HG03025 (cell line): Measurements from ENCODE around the gene POLA1.
"Not testable (repeated sequence)": the region's sequence is repeated elsewhere in the genome, so short reads cannot be mapped to it uniquely, and the experiment has no call there.

Experiments
- ATAC-seq: cut with Tn5 transposase; IDR thresholded peaks from one replicate; pipeline ENCODE4 v1.9.1; 2021; ENCODE audit warnings: mild to moderate bottlenecking, moderate library complexity; ENCODE audit not compliant: unreplicated experiment, low FRiP score

Gene POLA1, protein sequence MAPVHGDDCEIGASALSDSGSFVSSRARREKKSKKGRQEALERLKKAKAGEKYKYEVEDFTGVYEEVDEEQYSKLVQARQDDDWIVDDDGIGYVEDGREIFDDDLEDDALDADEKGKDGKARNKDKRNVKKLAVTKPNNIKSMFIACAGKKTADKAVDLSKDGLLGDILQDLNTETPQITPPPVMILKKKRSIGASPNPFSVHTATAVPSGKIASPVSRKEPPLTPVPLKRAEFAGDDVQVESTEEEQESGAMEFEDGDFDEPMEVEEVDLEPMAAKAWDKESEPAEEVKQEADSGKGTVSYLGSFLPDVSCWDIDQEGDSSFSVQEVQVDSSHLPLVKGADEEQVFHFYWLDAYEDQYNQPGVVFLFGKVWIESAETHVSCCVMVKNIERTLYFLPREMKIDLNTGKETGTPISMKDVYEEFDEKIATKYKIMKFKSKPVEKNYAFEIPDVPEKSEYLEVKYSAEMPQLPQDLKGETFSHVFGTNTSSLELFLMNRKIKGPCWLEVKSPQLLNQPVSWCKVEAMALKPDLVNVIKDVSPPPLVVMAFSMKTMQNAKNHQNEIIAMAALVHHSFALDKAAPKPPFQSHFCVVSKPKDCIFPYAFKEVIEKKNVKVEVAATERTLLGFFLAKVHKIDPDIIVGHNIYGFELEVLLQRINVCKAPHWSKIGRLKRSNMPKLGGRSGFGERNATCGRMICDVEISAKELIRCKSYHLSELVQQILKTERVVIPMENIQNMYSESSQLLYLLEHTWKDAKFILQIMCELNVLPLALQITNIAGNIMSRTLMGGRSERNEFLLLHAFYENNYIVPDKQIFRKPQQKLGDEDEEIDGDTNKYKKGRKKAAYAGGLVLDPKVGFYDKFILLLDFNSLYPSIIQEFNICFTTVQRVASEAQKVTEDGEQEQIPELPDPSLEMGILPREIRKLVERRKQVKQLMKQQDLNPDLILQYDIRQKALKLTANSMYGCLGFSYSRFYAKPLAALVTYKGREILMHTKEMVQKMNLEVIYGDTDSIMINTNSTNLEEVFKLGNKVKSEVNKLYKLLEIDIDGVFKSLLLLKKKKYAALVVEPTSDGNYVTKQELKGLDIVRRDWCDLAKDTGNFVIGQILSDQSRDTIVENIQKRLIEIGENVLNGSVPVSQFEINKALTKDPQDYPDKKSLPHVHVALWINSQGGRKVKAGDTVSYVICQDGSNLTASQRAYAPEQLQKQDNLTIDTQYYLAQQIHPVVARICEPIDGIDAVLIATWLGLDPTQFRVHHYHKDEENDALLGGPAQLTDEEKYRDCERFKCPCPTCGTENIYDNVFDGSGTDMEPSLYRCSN (N-terminal part only)

DNA sequence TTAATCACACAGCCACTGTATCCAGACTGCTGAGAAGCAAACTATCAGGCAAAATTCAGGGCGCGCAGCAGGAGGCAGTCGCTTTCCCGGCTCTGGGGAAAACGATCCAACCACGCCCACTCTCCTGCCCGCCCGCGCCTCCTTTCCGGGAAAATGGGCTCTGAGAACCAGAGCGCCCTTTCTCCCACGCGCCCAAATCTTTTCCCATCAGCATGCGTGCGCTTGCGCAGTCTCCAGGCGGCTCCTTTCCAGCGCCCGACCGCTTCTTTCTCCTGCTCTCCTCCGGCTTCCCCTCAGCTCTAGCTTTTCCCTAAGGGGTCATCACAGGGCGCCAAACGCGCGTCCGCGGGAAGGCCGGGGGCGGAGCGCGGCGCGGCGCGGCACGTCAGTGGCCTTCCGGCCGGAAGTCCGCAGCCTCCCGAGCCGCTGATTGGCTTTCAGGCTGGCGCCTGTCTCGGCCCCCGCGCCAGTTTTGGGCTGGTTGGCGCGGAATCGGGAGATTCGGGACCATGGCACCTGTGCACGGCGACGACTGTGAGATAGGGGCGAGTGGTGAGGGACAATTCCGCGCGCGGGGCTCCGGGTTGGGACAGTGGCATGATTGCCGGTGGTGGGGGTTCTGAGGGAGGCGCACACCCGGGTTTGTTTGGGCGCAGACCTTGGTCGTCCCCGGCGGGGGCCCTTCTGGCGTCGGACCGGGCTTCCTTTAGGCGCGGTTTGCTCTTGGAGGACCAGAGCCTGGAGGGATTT, at the start of gene POLA1:
Gene POLA1 (plus strand): TSS at position 466 of the 750 bp plus-strand sequence. CDS start 44 bp downstream, at position 510.
- ATAC-seq: peak; percentile 95

DNA sequence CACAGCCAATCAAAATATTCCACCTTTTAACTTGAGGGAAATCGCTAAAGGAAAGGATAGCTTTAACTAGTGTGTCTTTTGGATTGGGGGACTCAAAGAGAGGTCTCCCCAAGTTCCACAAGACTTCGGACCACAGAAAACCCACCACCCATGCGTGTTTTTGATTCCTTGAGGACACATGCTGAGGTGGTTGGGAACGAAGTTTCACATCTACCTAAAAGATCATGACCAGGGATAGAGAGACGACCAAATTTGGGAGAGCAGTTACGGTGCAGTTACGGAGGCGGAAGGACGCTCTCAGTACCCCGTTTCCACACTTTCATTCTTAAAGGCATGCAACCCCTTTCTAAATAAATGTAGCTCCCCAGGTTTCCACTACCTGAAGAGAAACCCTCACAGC, 47.7 kb upstream of the POLA1 start:
- ATAC-seq: no peak

DNA sequence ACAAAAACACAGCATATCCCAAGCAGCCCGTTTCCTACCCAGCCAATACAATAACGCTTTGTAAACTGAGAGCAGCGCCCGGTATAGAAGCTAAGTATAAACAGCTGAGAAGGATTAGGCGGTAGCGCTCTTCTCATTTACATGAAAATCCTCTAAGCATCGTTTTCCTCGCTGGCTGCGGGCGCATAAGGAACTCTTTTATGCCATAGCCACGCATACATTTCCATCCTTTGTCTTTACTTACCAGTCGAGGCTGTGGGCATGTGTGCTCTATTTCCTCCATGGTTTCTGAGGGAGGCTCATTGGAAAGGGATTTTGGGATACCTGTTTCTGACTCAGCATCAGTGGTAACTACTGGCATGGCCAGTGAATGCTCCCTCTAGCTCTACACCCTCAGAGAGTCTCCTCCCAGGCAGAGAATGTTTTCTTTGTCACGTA, 47.0 kb upstream of the POLA1 start:
- ATAC-seq: no peak

DNA sequence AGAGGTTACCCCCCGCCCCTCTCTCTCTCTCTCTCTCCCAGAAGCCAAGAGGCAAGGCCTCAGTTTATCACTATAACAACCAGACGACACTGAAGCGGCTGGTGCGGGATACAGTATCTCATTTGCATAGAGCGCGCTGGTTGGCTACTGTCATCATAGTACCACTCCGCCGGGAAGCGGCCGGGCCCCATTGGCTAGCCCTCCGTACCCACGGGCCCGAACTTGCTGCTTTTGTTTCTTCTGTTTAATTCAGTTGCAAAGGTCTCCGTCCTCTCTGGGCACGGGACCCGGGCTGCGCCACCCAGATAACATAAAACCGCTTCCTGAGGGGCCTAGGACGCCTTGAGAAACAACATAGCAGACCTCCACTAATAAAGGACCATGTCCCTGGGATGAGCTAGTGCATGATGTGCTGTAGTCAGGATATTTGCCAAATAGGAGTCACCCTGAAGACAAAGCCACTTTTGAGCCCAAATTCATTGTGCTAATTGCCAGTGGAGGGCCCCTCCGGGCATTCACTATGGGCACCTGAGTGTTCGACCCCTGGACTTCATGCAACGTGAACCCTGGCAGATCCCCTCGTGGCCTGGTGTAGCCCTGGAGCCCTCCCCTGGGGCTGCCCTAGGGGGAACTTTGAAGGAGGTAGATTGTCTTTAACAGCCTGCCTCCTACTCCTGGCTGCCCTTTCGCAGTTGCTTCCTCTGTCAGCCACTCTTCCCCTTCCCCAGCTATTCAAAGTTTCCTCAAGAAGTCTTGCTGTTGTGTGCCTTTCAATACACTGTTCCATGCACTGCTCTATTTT, 46.3 kb upstream of the POLA1 start, which contains the start of gene PCYT1B:
Gene PCYT1B (minus strand): TSS at position 91 of the 802 bp plus-strand sequence. CDS start 242 bp downstream, outside the sequence.
- ATAC-seq: peak; percentile 81

DNA sequence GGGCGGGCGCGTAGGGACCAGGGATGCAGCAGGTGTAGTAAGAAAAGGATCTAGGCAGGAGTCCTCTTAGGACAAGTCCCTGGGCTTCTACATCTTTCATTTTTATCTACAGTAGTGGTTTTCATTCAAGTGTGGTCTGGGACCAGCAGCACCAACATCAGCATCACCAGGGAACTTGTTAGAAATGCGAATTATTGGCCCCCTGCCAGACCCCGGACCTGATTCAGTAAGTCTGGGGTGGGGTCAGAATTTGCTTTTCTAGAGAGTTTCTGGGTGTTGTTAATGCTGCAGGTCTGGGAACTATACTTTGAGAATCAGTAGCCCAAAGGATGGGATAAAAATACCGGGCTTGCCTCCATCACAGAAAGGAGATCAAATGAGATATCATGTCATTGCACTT, 45.2 kb upstream of the POLA1 start:
- no peak for ATAC-seq

DNA sequence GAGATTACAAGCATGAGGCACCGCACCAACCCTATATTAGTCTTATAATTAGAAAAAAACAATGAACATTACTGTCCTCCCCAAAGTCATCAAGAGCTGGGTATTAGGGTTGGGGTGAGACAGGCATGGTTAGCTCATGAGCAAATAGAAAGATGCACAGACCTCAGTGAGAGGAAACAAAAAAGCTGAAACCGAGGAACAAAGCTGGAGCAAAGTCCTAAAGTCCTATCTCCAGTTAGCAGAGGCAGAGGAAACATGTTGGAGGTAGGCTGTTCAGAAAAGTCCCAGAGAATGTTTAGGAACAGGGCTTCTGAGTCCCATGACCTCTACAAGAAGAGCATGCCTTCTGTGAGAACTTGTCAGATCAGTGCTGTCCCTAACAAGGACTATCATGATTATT, 41.9 kb upstream of the POLA1 start:
- no peak for ATAC-seq

DNA sequence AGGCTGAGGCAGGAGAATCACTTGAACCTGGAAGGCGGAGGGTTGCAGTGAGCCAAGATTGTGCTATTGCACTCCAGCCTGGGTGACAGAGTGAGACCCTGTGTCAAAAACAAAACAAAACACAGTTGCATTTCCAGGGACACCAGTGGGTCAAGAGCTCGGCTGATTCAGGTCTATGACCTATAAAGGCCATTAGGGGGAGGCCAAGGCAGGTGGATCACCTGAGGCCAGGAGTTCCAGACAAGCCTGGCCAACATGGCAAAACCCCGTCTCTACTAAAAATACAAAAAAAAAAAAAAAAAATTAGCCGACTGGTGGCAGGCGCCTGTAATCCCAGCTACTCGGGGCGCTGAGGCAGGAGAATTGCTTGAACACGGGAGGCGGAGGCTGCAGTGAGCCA, 38.0 kb upstream of the POLA1 start:
- not testable (repeated sequence) for ATAC-seq

DNA sequence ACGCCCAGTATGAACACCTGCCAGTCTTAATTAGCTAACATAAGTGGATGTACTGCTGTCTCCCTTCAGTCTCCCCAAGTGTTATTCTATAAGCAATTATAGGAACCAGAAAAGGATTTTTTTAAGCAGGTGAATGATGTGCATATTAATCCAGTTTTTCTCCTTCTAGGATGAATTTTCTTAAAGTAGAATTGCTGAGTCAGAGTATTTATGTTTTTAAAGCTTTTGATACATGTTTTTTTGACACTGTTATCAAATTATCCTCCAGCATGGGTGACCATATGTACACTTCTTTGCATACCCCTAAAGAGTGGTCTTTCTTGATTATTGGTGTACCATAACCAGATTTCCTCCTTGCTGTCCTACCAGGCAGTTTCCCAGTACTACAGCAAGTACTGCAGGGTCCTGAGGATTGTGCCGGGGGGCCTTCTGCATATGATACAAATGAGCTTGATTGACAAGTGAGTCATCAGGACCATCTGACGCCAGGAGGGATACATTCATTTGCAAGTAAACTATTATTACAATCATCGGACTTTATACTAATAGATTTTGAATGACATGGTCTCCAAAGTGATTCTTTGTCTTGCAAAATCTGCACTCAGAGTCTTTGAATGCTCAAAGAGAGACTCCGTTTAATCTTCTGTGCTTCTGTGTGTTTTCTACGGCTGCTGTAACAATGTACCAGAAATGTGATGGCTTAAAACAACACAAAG, 35.9 kb upstream of the POLA1 start:
- ATAC-seq: no peak

DNA sequence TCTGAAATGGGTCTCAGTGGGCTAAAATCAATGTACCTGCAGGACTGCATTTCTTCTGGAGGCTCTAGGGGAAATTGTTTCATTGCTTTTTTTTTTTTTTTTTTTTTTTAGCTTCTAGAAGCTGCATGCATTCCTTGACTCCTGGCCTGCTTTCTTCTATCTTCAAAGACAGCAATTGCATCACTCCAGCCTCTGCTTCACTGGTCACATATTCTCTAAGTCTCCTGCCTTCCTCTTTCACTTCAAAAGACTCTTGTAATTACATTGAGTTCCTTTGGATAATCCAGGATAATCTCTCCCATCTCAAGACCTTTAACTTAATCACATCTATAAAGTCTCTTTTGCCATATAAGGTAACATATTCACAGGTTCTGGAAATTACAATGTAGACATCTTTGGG, 35.3 kb upstream of the POLA1 start:
- no peak for ATAC-seq

DNA sequence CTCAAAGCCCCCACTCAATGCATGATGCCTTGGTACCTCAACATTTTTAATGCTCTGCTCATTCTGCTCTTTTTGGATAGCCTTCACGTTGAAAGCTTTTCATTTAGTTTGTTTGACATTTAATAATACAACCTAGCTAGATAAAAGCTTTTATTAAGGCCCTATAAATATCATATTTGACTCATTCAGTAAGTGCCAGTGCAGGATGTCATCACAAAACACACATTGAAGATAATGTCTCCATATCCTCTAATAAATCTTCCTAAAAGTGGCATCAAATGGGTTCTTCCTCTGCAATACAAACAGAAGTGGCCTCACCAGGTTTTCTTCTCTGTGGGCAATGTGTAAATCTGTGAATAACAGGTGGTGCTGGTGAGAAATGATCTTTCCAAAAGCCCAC, 34.6 kb upstream of the POLA1 start:
- ATAC-seq: no peak

DNA sequence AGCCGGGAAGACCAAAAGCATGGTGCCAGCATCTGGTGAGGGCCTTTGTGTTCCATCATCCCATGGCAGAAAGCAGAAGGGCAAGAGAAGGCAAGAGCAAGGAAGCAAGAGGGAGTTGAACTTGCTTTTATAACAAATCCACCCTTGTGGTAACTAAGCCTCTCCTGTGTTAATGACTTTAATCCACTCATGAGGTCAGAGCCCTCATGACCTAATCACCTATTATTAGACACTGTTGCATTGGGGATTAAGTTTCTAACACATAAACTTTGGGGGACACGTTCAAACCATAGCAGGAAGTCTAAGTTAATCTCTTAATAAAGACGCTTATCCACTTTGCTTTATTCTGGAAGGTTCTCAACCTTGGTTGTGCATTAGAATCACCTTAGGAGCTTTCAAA, 34.1 kb upstream of the POLA1 start:
- no peak for ATAC-seq

DNA sequence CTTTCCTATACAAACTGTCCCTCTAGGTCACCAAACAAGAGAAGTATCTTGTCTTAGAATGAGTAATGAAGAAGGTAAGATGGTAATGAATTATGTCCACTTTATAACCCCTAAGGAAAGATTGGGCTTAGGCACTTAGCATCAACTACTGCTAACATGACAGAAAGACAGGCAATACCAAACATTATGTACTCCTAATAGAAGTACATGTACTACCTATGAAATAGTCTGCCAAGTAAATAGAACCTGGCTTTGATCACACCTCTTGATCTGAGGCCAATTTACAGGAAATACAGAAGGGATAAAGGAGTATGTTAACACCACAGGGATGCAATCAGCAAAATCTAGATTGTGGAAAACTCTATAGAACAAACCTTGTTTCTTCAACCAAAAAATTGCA, 32.4 kb upstream of the POLA1 start:
- ATAC-seq: no peak

DNA sequence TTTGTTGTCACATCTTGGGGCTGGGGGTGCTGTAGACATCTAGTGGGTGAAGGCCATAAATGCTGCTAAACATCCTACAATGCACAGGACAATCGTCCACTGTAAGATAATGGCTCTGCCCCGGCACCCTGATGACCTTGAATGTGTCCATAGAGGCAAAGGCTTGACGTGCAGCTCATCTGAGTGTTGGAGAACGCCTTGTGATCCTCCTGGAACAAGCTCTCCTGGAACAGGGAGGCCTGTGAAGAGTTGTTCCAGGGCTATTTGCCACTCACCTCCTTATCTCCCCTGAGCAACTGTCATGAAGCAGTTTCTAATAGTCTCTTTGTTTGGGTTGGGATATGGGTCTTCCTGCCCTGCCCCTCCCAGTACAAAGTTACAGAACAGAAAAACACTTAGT, 31.4 kb upstream of the POLA1 start:
- no peak for ATAC-seq

DNA sequence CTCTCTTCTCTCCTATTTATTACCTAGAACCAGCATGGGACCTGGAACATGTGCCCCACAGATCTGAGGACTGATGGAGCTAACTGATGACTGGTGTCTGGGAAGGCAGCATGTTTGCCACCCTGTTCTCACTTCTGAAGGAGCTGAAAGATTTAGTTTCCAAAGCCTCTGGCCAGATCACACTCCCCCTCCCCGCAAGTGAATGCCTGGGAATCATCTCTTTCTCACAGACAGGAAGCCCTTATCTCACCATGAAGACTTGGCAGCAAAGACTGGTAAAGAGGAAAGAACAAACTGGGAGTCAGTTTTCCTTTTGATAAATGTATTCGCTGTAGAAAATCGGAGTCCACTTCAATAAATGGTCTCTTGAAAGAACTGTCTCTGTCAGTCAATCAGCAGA, 25.6 kb upstream of the POLA1 start:
- ATAC-seq: no peak

DNA sequence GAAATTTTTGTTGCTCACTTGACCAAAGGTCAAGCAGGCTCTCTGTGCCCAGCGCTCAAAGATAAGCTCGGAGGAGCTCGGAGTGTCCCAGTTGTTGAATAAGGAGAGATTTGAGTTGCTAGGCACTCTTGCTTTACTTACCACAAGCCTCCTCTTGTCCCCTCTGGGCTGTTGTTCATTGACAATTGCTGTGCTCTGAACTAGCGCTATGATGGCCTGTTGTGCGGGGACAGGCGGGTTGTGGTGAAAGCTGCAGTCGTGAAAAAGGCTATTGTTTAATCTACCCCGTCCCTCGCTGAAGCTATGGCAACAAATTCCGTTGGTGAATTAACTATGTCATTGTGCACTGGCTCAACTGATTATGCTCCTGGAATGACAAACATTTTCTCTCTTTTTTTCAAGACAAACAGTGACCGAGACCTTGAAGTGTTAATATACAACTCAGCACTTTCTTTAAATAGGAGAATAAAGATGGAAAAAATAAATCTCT, 21.0 kb upstream of the POLA1 start:
- no peak for ATAC-seq

DNA sequence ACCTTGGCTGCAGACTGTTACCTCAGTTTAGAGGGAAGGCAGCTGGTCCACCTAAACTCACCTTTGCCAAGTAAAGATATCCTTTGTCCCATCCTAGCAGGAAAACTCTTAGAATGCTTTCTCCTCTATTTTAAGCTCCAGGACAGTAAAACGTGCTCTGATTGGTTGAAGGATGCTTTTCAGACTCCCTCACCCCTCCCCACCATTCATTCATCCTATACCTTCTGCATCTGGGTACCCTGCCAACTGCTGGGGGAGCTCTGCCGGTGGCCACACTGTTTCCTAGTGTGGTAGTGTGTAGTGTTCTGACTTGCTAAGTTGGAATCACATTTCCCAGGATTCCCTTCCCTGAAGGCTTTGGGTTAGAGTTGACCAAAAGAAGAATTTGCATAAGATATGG, 20.3 kb upstream of the POLA1 start:
- no peak for ATAC-seq

DNA sequence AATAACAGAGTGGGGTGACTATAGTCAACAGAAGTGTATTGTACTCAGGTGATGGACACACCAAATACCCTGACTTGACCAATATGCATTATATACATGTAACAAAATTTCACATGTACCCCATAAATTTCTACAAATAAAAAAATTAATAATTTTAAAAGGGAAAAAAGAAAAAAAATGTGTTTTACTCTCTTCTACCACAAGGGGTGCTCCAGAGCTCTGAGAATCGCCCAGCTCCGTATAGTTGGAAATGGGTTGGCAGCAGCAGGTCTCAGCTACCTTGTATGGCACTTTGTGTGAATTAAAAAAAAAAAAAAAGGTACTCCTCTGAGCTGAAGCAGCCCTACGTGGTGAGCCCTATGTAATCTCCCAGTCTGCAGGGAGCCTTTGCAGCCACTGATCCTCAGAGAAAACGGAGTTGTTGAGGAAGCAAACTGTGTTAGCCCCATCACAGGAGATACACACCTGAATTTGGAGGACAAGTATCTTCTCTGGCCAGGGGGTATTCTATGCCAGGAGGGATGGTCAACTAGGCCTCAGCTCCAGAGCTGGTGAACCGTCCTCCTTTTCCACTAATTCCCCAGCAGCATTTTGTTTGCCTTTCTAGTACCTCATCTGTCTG, 17.2 kb upstream of the POLA1 start:
- ATAC-seq: no peak
